Stimulated activated CD4-positive, alpha-beta T cell treated with anti-CD3 and anti-CD28 coated beads, Interleukin-12 subunit alpha, Interleukin-12 subunit beta, amount 100 ng/mL, for 24 hours (primary cell): Measurements from ENCODE around the gene GNB1L.

Experiments
- DNase-seq, 2 experiments: peaks; one replicate each; pipeline ENCODE4 v3.0.0-alpha.2; 2020; ENCODE audit warnings: low read depth in 2 of 2

Gene GNB1L

GRCh38 chr22:19876314-19876940 lies 21.8 kb upstream of the GNB1L start:
- no peak for DNase-seq

GRCh38 chr22:19875531-19876313 lies 21.0 kb upstream of the GNB1L start:
- no peak for DNase-seq

- no peak for DNase-seq
These were observed 20.4 kb upstream of the GNB1L start for GRCh38 chr22:19875061-19875530.

- DNase-seq: no peak
These were observed 19.8 kb upstream of the GNB1L start for GRCh38 chr22:19874307-19875060.

- no peak for DNase-seq
These were observed 19.3 kb upstream of the GNB1L start for GRCh38 chr22:19873960-19874306.

GRCh38 chr22:19873138-19873959 lies 18.7 kb upstream of the GNB1L start:
- DNase-seq: no peak

- DNase-seq: no peak
These were observed 18.1 kb upstream of the GNB1L start for GRCh38 chr22:19872779-19873137.

GRCh38 chr22:19871845-19872778 lies 17.4 kb upstream of the GNB1L start:
- DNase-seq: no peak

GRCh38 chr22:19871023-19871844 lies 16.6 kb upstream of the GNB1L start:
- DNase-seq: no peak

- DNase-seq: no peak
These were observed 15.7 kb upstream of the GNB1L start for GRCh38 chr22:19870153-19871022.

GRCh38 chr22:19869497-19870152 lies 15.0 kb upstream of the GNB1L start:
- DNase-seq: no peak

GRCh38 chr22:19868773-19869471 lies 14.2 kb upstream of the GNB1L start:
- no peak for DNase-seq

GRCh38 chr22:19868333-19868732 lies 13.7 kb upstream of the GNB1L start:
- DNase-seq: no peak

- DNase-seq: no peak
These were observed 12.9 kb upstream of the GNB1L start for GRCh38 chr22:19867617-19868016.

- no peak for DNase-seq
These were observed 12.0 kb upstream of the GNB1L start for GRCh38 chr22:19866665-19867009.

- no peak for DNase-seq
These were observed 10.6 kb upstream of the GNB1L start for GRCh38 chr22:19865141-19865829.

GRCh38 chr22:19864538-19865106 lies 9.9 kb upstream of the GNB1L start:
- DNase-seq: no peak
